Nucleus accumbens (tissue), 56 donors: ENCODE measurements around the gene SCAF4.
A peak's percentile ranks its signal among the peaks of the same experiment; 100 is the strongest.
"Not testable (repeated sequence)": the region's sequence is repeated elsewhere in the genome, so short reads cannot be mapped to it uniquely, and the experiment has no call there.

Experiments used
- DNase-seq, 56 donors: peaks; one replicate each; lab custom pipeline; 2025; lab: John Stamatoyannopoulos, UW

Gene SCAF4

GRCh38 chr21:31743712-31744111, 11.8 kb upstream of the SCAF4 start:
- DNase-seq: no peak

GRCh38 chr21:31741116-31741515, 9.2 kb upstream of the SCAF4 start:
- no peak for DNase-seq

- not testable (repeated sequence) for DNase-seq
Observed at GRCh38 chr21:31737586-31738397, 5.9 kb upstream of the SCAF4 start.

- no peak for DNase-seq
Observed at GRCh38 chr21:31735511-31735992, 3.6 kb upstream of the SCAF4 start.

- no peak for DNase-seq
Observed at GRCh38 chr21:31733551-31734149, 1.7 kb upstream of the SCAF4 start.

GRCh38 chr21:31732597-31733550, 956 bp upstream of the SCAF4 start:
- DNase-seq: peak in 15 of 56 donors; percentile 2 to 35 (median 12)

- peak in 40 of 56 donors; percentile 2 to 66 (median 38) for DNase-seq
Observed at GRCh38 chr21:31731056-31731856, 662 bp downstream of the SCAF4 start.

- DNase-seq: peak in 14 of 56 donors; percentile 7 to 66 (median 26)
Observed at GRCh38 chr21:31730712-31731055, 1.2 kb downstream of the SCAF4 start.

- DNase-seq: no peak
Observed at GRCh38 chr21:31729622-31730343, 2.1 kb downstream of the SCAF4 start.

GRCh38 chr21:31728952-31729351, 3.0 kb downstream of the SCAF4 start:
- no peak for DNase-seq

GRCh38 chr21:31728191-31728590, 3.7 kb downstream of the SCAF4 start:
- DNase-seq: no peak

GRCh38 chr21:31727181-31727580, 4.7 kb downstream of the SCAF4 start:
- DNase-seq: no peak

- no peak for DNase-seq
Observed at GRCh38 chr21:31726407-31726806, 5.5 kb downstream of the SCAF4 start.

GRCh38 chr21:31725202-31725839, 6.6 kb downstream of the SCAF4 start:
- no peak for DNase-seq

- DNase-seq: no peak
Observed at GRCh38 chr21:31724552-31724951, 7.4 kb downstream of the SCAF4 start.

- no peak for DNase-seq
Observed at GRCh38 chr21:31721381-31721780, 10.5 kb downstream of the SCAF4 start.

GRCh38 chr21:31720739-31721138, 11.2 kb downstream of the SCAF4 start:
- DNase-seq: no peak

GRCh38 chr21:31720330-31720729, 11.6 kb downstream of the SCAF4 start:
- no peak for DNase-seq

GRCh38 chr21:31716106-31716505, 15.8 kb downstream of the SCAF4 start:
- DNase-seq: no peak
